PFSK-1 (cell line): Measurements from ENCODE around the gene ZGPAT.

Experiments
- FOXP2 ChIP-seq: optimal IDR thresholded peaks from 2 replicates; pipeline ENCODE3; 2011; ENCODE audit warnings: borderline replicate concordance, control low read depth, inconsistent platforms; ENCODE audit not compliant: insufficient read depth; ENCODE audit errors: extremely low read length, extremely low read depth
- POLR2AphosphoS5 ChIP-seq: IDR thresholded peaks from 2 replicates; pipeline ENCODE4 v1.6.1; 2012; ENCODE audit warnings: low read depth, mild to moderate bottlenecking, control low read depth, low read length, moderate library complexity
- SIN3A ChIP-seq: IDR thresholded peaks from 2 replicates; pipeline ENCODE4 v1.6.1; 2012; ENCODE audit warnings: mild to moderate bottlenecking, low read length, moderate library complexity, borderline replicate concordance; ENCODE audit not compliant: insufficient read depth
- TAF1 ChIP-seq: IDR thresholded peaks from 2 replicates; pipeline ENCODE4 v1.6.1; 2012; ENCODE audit warnings: low read length, control low read depth, borderline replicate concordance; ENCODE audit not compliant: insufficient read depth
- TF ChIP-seq, protein P1 (sequence below), 2 experiments: IDR thresholded peaks; 2 replicates each; pipeline versions ENCODE4 v1.6.1 to v1.8.0; 2011 to 2012; ENCODE audit warnings: low read depth in 2 of 2, low read length in 2 of 2, control low read depth in 1 of 2, inconsistent platforms in 1 of 2, mild to moderate bottlenecking in 1 of 2, moderate library complexity in 1 of 2; ENCODE audit not compliant: insufficient read depth in 1 of 2

Gene ZGPAT

DNA sequence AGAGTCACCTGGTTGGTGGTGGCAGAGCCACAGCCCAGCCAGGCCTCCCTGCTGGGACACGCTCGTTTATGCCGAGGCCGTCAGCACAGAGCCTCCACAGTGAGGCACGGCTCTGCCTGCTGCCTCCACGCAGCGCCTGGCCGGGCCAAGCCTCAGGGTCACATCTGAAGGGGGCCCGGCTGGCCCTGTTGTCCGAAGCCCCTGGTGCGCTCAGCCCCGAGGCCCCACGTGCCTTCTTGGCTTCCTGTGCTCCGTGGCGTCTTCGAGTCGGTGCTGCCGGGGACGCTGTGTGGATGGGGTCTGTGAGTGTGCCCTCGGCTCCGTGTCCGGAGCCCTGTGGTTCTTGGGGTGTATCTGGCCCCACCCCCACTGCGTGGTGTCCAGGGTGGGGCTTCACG, 21.7 kb upstream of the ZGPAT start:
- TF ChIP-seq FOXP2 (no peak), POLR2AphosphoS5 (no peak), SIN3A (no peak), TAF1 (no peak)
- TF ChIP-seq, protein P1, sequence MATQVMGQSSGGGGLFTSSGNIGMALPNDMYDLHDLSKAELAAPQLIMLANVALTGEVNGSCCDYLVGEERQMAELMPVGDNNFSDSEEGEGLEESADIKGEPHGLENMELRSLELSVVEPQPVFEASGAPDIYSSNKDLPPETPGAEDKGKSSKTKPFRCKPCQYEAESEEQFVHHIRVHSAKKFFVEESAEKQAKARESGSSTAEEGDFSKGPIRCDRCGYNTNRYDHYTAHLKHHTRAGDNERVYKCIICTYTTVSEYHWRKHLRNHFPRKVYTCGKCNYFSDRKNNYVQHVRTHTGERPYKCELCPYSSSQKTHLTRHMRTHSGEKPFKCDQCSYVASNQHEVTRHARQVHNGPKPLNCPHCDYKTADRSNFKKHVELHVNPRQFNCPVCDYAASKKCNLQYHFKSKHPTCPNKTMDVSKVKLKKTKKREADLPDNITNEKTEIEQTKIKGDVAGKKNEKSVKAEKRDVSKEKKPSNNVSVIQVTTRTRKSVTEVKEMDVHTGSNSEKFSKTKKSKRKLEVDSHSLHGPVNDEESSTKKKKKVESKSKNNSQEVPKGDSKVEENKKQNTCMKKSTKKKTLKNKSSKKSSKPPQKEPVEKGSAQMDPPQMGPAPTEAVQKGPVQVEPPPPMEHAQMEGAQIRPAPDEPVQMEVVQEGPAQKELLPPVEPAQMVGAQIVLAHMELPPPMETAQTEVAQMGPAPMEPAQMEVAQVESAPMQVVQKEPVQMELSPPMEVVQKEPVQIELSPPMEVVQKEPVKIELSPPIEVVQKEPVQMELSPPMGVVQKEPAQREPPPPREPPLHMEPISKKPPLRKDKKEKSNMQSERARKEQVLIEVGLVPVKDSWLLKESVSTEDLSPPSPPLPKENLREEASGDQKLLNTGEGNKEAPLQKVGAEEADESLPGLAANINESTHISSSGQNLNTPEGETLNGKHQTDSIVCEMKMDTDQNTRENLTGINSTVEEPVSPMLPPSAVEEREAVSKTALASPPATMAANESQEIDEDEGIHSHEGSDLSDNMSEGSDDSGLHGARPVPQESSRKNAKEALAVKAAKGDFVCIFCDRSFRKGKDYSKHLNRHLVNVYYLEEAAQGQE (IDR thresholded peaks at IDR 0.05; ENCODE audit: insufficient read depth in 1 of 2, low read depth in 2 of 2, low read length in 2 of 2) = no peak

DNA sequence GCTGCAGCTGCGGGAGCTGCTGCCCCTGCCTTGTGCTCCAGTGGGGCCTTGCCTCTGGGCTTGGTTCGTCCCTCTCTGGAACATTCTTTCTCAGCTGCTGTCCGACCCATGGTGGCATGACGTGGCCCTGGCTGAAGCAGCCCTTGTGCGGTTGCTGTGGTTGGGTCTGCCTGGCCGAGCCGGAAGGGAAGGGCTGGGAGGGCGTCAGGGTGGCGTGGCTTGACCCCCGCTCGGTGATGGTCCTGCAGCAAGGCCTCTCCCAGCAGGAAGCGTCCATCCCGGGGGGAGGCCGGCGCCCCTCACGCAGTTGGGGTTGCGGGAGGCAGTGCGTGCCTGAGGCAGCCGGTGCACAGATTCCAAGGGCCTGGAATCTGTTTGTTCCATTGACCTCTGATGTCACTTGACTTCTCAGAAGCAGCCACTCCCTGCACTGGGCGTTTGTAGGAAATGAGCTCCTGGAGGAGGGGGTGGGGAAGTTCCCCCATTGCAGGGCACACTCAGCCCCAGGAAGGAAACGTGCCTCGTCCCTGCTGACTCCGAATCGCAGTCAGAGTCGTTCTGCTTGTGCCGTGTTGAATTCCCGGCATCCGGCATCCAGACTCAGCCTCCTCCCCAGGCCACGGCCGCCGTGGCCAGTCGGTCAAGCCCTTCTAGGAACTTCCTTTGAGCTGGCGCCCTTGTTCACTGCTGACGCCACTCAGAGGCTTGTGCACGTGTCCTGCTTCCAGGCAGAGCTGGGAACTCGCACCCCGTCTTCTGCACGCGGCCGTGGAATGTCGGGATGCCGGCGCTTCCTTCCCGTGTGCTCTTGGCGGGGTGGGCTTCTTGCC, 21.1 kb upstream of the ZGPAT start:
- TF ChIP-seq TAF1 = peak; percentile 86; the same call in 1 of the 2 replicates
- no peak for TF ChIP-seq FOXP2
- peak; percentile 64; the same call in 1 of the 2 replicates for TF ChIP-seq POLR2AphosphoS5
- TF ChIP-seq, protein P1 (IDR thresholded peaks at IDR 0.05; ENCODE audit: insufficient read depth in 1 of 2, low read depth in 2 of 2, low read length in 2 of 2) = peak; percentile 40 to 53; a peak in 2 of 4 replicates
- peak; percentile 82; the same call in 1 of the 2 replicates for TF ChIP-seq SIN3A

GRCh38 chr20:63687419-63688178, 20.2 kb upstream of the ZGPAT start:
- 0 out of 2 replicates have a peak, but pooled peaks have one; percentile 29 for TF ChIP-seq POLR2AphosphoS5
- no peak for TF ChIP-seq FOXP2

- TF ChIP-seq POLR2AphosphoS5 (0 out of 2 replicates have a peak, but pooled peaks have one; percentile 7), SIN3A (no peak)
Observed at GRCh38 chr20:63688228-63689045, 19.4 kb upstream of the ZGPAT start.

GRCh38 chr20:63689046-63690002, 18.5 kb upstream of the ZGPAT start:
- no peak for TF ChIP-seq FOXP2
- TF ChIP-seq, protein P1 (IDR thresholded peaks at IDR 0.05; ENCODE audit: insufficient read depth in 1 of 2, low read depth in 2 of 2, low read length in 2 of 2) = no peak
- TF ChIP-seq TAF1 = no peak
- no peak for TF ChIP-seq SIN3A
- no peak for TF ChIP-seq POLR2AphosphoS5
